ENCODE data around the gene OR2A5.

OR2A5 gene

GRCh38 chr7:144100607-144101006 is 51.9 kb downstream of the OR2A5 start:
- no peak for TF ChIP-seq CTCF (conservative IDR thresholded peaks at IDR 0.05)
- no peak for TF ChIP-seq ZFX (IDR thresholded peaks at IDR 0.05)

GRCh38 chr7:144102041-144102440 is 53.3 kb downstream of the OR2A5 start:
- no peak overlapping the region for H3K27ac ChIP-seq
- TF ChIP-seq ZFX (IDR thresholded peaks at IDR 0.05) (no peak), CTCF (conservative IDR thresholded peaks at IDR 0.05) (no peak)

More at GRCh38 chr7:144100607-144101006, 51.9 kb downstream of the OR2A5 start:
- no peak overlapping the region for H3K27ac ChIP-seq

DNA sequence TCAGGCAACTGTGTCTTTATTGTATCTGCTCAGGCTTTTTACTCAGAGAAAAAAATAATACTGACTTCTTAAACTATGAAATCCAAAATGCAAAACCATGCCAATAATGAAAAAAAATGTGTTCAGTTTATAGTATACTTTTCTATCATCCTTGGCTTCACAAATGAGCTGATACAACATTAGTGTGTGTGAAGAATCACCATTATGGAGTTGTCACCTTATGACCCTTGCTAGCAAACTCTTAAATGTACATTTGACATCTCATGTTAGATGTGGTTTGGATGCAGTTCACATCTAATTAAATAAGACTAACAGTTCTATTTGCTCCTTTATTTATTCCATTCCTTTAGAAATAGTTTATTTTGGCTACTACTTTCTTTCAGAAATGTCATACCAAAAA is 56.5 kb downstream of the OR2A5 start:
- no peak for TF ChIP-seq ZFX (IDR thresholded peaks at IDR 0.05)
- TF ChIP-seq CTCF (conservative IDR thresholded peaks at IDR 0.05), result no peak
- H3K27ac ChIP-seq, result no peak overlapping the region

Data from C4-2B (cell line).